Gastroesophageal sphincter (tissue), 4 donors: ENCODE results near the gene ARHGEF7. TPM values are rescaled to one million over a fixed set of nuclear protein-coding genes. Genes with fewer than 3 reads are reported as not detected.
A peak's percentile ranks its signal among the peaks of the same experiment; 100 is the strongest.

Experiments used
- ATAC-seq: fragments of 150-250 bp; one replicate; pipeline ENCODE4 v1.9.1; 2016; ENCODE audit warnings: mild to moderate bottlenecking, moderate library complexity
- H3K27ac ChIP-seq, 4 donors: fragments of 200-600 bp; sonication (generic) in 3 of 4; 1 replicate in 3 of 4; 2 replicates in 1 of 4; pipeline ENCODE4 v1.5.1; 2016 to 2019
- H3K27me3 ChIP-seq: fragments of 200-600 bp; sonication (generic); one replicate; pipeline ENCODE4 v1.5.1; 2019
- H3K36me3 ChIP-seq, 2 donors: fragments of 200-600 bp; sonication (generic); one replicate each; pipeline ENCODE4 v1.5.1; 2019; ENCODE audit warnings: control low read depth in 1 of 2
- H3K4me1 ChIP-seq, 3 donors: fragments of 200-600 bp; sonication (generic); 1 replicate in 2 of 3; 2 replicates in 1 of 3; pipeline ENCODE4 v1.5.1; 2016 to 2019; ENCODE audit warnings: control low read depth in 2 of 3
- H3K4me3 ChIP-seq, 2 donors: fragments of 200-600 bp; sonication (generic); one replicate each; pipeline ENCODE4 v1.5.1; 2019; ENCODE audit warnings: mild to moderate bottlenecking in 1 of 2, moderate library complexity in 1 of 2
- H3K9me3 ChIP-seq, 3 donors: fragments of 200-600 bp; sonication (generic); one replicate each; pipeline ENCODE4 v1.5.1; 2017 to 2019; ENCODE audit warnings: control low read depth in 2 of 3
- EP300 ChIP-seq: sonication (generic); formaldehyde crosslinking; IDR thresholded peaks from one replicate; pipeline ENCODE4 v1.6.1; 2017; ENCODE audit warnings: antibody characterized with exemption, mild to moderate bottlenecking
- POLR2A ChIP-seq, 2 donors: fragments of 450-650 bp; IDR thresholded peaks; one replicate each; pipeline ENCODE4 v1.6.1; 2017; ENCODE audit warnings: antibody characterized with exemption in 2 of 2, mild to moderate bottlenecking in 2 of 2, moderate library complexity in 1 of 2
- POLR2AphosphoS5 ChIP-seq: sonication (generic); formaldehyde crosslinking; IDR thresholded peaks from one replicate; pipeline ENCODE4 v1.6.1; 2017; ENCODE audit warnings: antibody characterized with exemption
- WGBS, 2 donors: methylation state at CpG; one replicate each; pipeline ENCODE4 v1.1.5; 2018; ENCODE audit warnings: low coverage in 1 of 2; 5-methylcytosine and 5-hydroxymethylcytosine counted together
- total RNA-seq, 4 donors: library from RNA; depleted of rRNA; stranded (reverse); fragments of >200 nt; gene quantifications; one replicate each; pipeline ENCODE4 v1.1.0, GENCODE V29; 2016
- TF ChIP-seq, protein P1 (sequence below), 4 experiments: fragments of 200-600 bp in 2 of 4; fragments of 450-650 bp in 2 of 4; sonication (generic) in 1 of 4; IDR thresholded peaks; one replicate each; pipeline ENCODE4 v1.5.1; 2017 to 2019; ENCODE audit warnings: antibody characterized with exemption in 4 of 4, mild to moderate bottlenecking in 2 of 4, moderate library complexity in 2 of 4

The ARHGEF7 gene
- total RNA-seq, 4 donors from 2014 or later = 23.3 to 78.6 (median 47.2) TPM

DNA sequence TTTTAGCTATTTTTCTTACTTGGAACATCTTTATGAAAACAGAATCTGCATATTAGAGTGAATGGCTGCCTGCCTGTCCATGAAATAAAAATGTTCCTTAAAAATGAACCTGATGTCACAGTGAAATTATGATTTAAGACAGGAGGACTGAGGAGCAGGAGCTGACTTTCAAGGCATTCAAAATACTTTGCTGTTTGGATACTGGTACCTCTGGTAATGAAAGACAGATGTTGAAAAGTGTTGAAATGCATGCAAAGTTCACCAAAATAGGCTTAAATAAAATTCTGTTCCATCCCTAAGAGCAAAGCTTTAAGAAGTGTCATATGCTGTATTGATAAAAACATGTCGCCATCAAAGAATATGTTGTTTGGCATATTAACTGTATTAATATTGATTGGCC is 1.7 kb downstream of the ARHGEF7 start:
- peak overlapping the region in 3 of 4 donors; percentile 66 to 81 (median 81) for H3K27ac ChIP-seq
- H3K9me3 ChIP-seq = no peaks in the 10 kb centered on the region
- H3K27me3 ChIP-seq = peaks cover 93% of the 10 kb centered on the region
- TF ChIP-seq POLR2AphosphoS5 (no peak), EP300 (no peak), POLR2A (IDR thresholded peaks at IDR 0.05) (no peak)
- TF ChIP-seq, protein P1, sequence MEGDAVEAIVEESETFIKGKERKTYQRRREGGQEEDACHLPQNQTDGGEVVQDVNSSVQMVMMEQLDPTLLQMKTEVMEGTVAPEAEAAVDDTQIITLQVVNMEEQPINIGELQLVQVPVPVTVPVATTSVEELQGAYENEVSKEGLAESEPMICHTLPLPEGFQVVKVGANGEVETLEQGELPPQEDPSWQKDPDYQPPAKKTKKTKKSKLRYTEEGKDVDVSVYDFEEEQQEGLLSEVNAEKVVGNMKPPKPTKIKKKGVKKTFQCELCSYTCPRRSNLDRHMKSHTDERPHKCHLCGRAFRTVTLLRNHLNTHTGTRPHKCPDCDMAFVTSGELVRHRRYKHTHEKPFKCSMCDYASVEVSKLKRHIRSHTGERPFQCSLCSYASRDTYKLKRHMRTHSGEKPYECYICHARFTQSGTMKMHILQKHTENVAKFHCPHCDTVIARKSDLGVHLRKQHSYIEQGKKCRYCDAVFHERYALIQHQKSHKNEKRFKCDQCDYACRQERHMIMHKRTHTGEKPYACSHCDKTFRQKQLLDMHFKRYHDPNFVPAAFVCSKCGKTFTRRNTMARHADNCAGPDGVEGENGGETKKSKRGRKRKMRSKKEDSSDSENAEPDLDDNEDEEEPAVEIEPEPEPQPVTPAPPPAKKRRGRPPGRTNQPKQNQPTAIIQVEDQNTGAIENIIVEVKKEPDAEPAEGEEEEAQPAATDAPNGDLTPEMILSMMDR (IDR thresholded peaks at IDR 0.05) = no peak
- no peak for ATAC-seq
- WGBS, 2 donors = 73 to 82% methylated on average over 1 of the region's 1 CpG
- no peaks in the 10 kb centered on the region for H3K36me3 ChIP-seq
- H3K4me1 ChIP-seq = peaks cover 0 to 25% (median 9%) of the 10 kb centered on the region in 3 donors
- peak overlapping the region in 1 of 2 donors; percentile 61 for H3K4me3 ChIP-seq

DNA sequence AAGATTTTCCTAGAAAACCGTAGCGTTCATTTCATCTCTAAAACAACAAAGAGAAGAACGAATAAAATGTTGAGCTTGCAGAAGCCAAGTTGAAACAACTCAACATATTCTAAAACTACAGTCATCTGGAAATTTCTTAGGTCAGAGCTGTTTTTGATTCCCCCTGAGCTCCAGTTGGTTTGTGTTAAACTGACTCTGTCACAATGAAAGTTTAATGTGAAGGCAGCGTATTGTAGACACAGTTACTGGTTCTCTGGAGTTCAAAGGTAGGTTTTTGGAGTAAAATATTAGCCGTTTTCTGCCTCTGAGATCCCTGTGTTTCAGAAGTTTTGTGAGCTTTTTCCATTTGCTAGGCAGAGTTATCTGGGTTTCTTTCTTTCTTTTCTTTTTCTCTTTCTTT is 2.2 kb downstream of the ARHGEF7 start:
- H3K4me3 ChIP-seq = no peak overlapping the region
- H3K27ac ChIP-seq = no peak overlapping the region

GRCh38 chr13:111117961-111118360 is 2.9 kb downstream of the ARHGEF7 start:
- ATAC-seq = no peak
- no peaks in the 10 kb centered on the region for H3K36me3 ChIP-seq
- TF ChIP-seq POLR2AphosphoS5 (no peak), POLR2A (IDR thresholded peaks at IDR 0.05) (no peak), EP300 (no peak)
- TF ChIP-seq, protein P1 (IDR thresholded peaks at IDR 0.05) = no peak
- H3K27me3 ChIP-seq = peaks cover 92% of the 10 kb centered on the region
- H3K9me3 ChIP-seq = no peaks in the 10 kb centered on the region
- no peak overlapping the region for H3K4me3 ChIP-seq
- peak overlapping the region in 2 of 4 donors; percentile 6 to 33 for H3K27ac ChIP-seq
- 45 to 73% methylated on average over 2 to 6 of the region's 10 CpGs for WGBS, 2 donors
- peaks cover 0 to 25% (median 9%) of the 10 kb centered on the region in 3 donors for H3K4me1 ChIP-seq

More for the DNA sequence above, 2.2 kb downstream of the ARHGEF7 start:
- Histone ChIP-seq H3K27me3 (peaks cover 93% of the 10 kb centered on the region), H3K9me3 (no peaks in the 10 kb centered on the region), H3K4me1 (peaks cover 0 to 25% (median 9%) of the 10 kb centered on the region in 3 donors), H3K36me3 (no peaks in the 10 kb centered on the region)
- 63 to 75% methylated on average over 5 of the region's 5 CpGs for WGBS, 2 donors
- TF ChIP-seq, protein P1 (IDR thresholded peaks at IDR 0.05) = no peak
- TF ChIP-seq POLR2AphosphoS5 (no peak), POLR2A (IDR thresholded peaks at IDR 0.05) (no peak), EP300 (no peak)
- ATAC-seq = no peak

DNA sequence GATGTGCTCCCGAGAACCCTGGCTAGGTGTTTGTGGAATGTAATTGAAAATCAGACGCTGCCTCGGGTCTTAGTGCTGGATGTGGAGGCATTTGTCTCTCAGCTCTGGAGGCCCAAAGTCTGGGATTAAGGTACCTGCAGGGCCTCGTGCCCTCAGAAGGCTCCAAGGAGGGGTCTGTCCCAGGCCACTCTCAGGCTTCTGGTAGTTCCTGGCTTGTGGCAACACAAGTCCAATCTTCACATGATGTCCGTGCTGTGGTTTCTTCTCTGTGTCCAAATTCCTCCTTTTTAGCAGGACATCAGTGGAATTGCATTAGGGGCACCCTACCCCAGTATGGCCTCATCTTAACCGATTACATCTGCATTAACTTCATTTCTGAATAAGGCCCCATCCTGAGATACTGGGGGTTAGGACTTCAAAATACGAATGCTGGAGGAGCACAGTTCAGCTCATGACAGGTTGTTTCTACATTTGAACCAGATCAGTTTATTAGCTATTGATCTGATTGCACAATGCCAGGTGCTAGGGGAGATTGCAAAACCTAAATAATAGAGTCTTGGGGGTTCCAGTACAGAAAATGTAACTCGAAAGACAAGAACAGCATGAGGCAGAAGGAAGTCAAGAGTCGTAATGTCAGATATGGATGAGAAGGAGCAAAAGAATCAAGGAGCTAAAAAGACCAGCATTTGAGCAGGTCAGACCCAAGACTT is 3.9 kb downstream of the ARHGEF7 start:
- ATAC-seq = no peak
- Histone ChIP-seq H3K4me3 (no peak overlapping the region), H3K27ac (no peak overlapping the region), H3K27me3 (peaks cover 86% of the 10 kb centered on the region), H3K36me3 (no peaks in the 10 kb centered on the region), H3K9me3 (no peaks in the 10 kb centered on the region), H3K4me1 (peaks cover 0 to 23% (median 9%) of the 10 kb centered on the region in 3 donors)
- 91 to 92% methylated on average over 4 to 6 of the region's 9 CpGs for WGBS, 2 donors
- TF ChIP-seq, protein P1 (IDR thresholded peaks at IDR 0.05) = no peak
- TF ChIP-seq POLR2A (IDR thresholded peaks at IDR 0.05) (no peak), POLR2AphosphoS5 (no peak), EP300 (no peak)

DNA sequence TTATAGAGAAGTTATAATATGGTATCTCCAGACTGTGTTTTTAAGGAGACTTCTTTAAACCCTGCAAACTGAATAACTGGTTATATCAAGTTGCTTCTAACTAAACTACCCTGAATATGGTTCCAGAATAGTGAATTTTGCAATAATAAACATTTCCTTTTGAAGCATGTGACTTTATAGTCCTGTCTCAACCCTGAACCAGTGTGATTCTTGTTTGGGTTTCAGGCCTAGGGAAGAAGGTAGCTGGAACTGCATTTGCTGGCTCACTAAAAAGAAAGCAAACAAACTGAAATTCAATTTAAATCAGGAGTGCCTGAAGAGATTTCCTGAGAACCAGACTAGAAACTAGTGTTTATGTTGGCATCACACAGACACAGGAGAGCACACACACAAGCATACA is 4.9 kb downstream of the ARHGEF7 start:
- Histone ChIP-seq H3K36me3 (no peaks in the 10 kb centered on the region), H3K4me1 (peaks cover 0 to 15% (median 9%) of the 10 kb centered on the region in 3 donors), H3K9me3 (no peaks in the 10 kb centered on the region), H3K4me3 (no peak overlapping the region), H3K27ac (no peak overlapping the region), H3K27me3 (peaks cover 86% of the 10 kb centered on the region)
- no peak for ATAC-seq
- no peak for TF ChIP-seq EP300
- TF ChIP-seq, protein P1 (IDR thresholded peaks at IDR 0.05) = no peak
- no peak for TF ChIP-seq POLR2A (IDR thresholded peaks at IDR 0.05)
- no peak for TF ChIP-seq POLR2AphosphoS5
